HEK293 (cell line): Measurements from ENCODE around the gene MTUS2.

ENCODE experiments used
- CTCF ChIA-PET: fragments of 350-600 bp; formaldehyde crosslinking; extraction: SDS; loops from one replicate; lab custom pipeline; 2021; ENCODE audit warnings: antibody characterized with exemption; lab: Yijun Ruan, JAX
- POLR2A ChIA-PET: fragments of 300-600 bp; formaldehyde crosslinking; extraction: SDS; loops from one replicate; lab custom pipeline; 2020; ENCODE audit warnings: antibody characterized with exemption, inconsistent platforms; lab: Yijun Ruan, JAX
- H3K27ac ChIP-seq: fragments of 200-500 bp; sonication (Bioruptor generic); 2 replicates; pipeline ENCODE4 v1.5.1; 2014; ENCODE audit warnings: low read depth, low read length, control low read depth, inconsistent platforms; ENCODE audit errors: extremely low read depth
- H3K36me3 ChIP-seq, 2 experiments: fragments of 200-500 bp in 1 of 2; sonication (Bioruptor generic) in 1 of 2; 1 replicate in 1 of 2; 2 replicates in 1 of 2; pipeline ENCODE4 v1.5.1; 2014 to 2017; ENCODE audit warnings: inconsistent platforms in 2 of 2, low read length in 2 of 2; ENCODE audit not compliant: control insufficient read depth in 2 of 2, insufficient read depth in 1 of 2
- H3K4me1 ChIP-seq: fragments of 200-500 bp; sonication (Bioruptor generic); 2 replicates; pipeline ENCODE4 v1.5.1; 2014; ENCODE audit warnings: mild to moderate bottlenecking, low read length, inconsistent platforms; ENCODE audit not compliant: control insufficient read depth, insufficient read depth
- H3K4me3 ChIP-seq: 2 replicates; pipeline ENCODE4 v1.5.1; 2011; ENCODE audit warnings: low read depth, mild to moderate bottlenecking, control low read depth, low read length, moderate library complexity
- H3K9me3 ChIP-seq: fragments of 200-500 bp; sonication (Bioruptor generic); 2 replicates; pipeline ENCODE4 v1.5.1; 2014; ENCODE audit warnings: low read depth, low read length, inconsistent platforms; ENCODE audit not compliant: control insufficient read depth, insufficient read depth
- AEBP2 ChIP-seq: fragments of 450-650 bp; formaldehyde crosslinking; IDR thresholded peaks from 2 replicates; pipeline ENCODE4 v1.5.1; 2016; ENCODE audit warnings: missing biosample characterization, missing genetic modification characterization, borderline replicate concordance
- CTCF ChIP-seq: fragments of 450-650 bp; formaldehyde crosslinking; IDR thresholded peaks from 2 replicates; pipeline ENCODE4 v1.5.1; 2016; ENCODE audit warnings: missing biosample characterization, missing genetic modification characterization
- HOXA7 ChIP-seq: sonication (generic); formaldehyde crosslinking; IDR thresholded peaks from 2 replicates; pipeline ENCODE4 v1.8.1; 2022; ENCODE audit warnings: missing genetic modification reagents, borderline replicate concordance
- HOXC10 ChIP-seq: sonication (generic); formaldehyde crosslinking; IDR thresholded peaks from 2 replicates; pipeline ENCODE4 v1.8.1; 2023; ENCODE audit warnings: mild to moderate bottlenecking, missing genetic modification reagents
- PRDM4 ChIP-seq: fragments of 450-650 bp; formaldehyde crosslinking; IDR thresholded peaks from 2 replicates; pipeline ENCODE4 v1.5.1; 2017; ENCODE audit warnings: missing biosample characterization, missing genetic modification characterization
- WT1 ChIP-seq: fragments of 450-650 bp; formaldehyde crosslinking; IDR thresholded peaks from 2 replicates; pipeline ENCODE4 v1.5.1; 2016; ENCODE audit warnings: missing biosample characterization, missing genetic modification characterization
- YY1 ChIP-seq: fragments of 450-650 bp; formaldehyde crosslinking; IDR thresholded peaks from 2 replicates; pipeline ENCODE4 v1.5.1; 2018; ENCODE audit warnings: missing biosample characterization, missing genetic modification characterization
- ZBTB26 ChIP-seq: fragments of 450-650 bp; formaldehyde crosslinking; optimal IDR thresholded peaks from 2 replicates; pipeline ENCODE3; 2016; ENCODE audit warnings: missing biosample characterization, mild to moderate bottlenecking, missing genetic modification characterization
- ZBTB48 ChIP-seq: fragments of 450-650 bp; formaldehyde crosslinking; IDR thresholded peaks from 2 replicates; pipeline ENCODE4 v1.5.1; 2016; ENCODE audit warnings: missing biosample characterization, missing genetic modification characterization
- ZNF157 ChIP-seq: fragments of 450-650 bp; formaldehyde crosslinking; IDR thresholded peaks from 2 replicates; pipeline ENCODE4 v1.5.1; 2016; ENCODE audit warnings: missing biosample characterization, missing genetic modification characterization
- ZNF174 ChIP-seq: fragments of 450-650 bp; formaldehyde crosslinking; IDR thresholded peaks from 2 replicates; pipeline ENCODE4 v1.5.0; 2017; ENCODE audit warnings: missing biosample characterization, mild to moderate bottlenecking, missing genetic modification characterization
- ZNF248 ChIP-seq: fragments of 450-650 bp; formaldehyde crosslinking; IDR thresholded peaks from 2 replicates; pipeline ENCODE4 v1.5.1; 2017; ENCODE audit warnings: missing biosample characterization, missing genetic modification characterization
- ZNF280D ChIP-seq: fragments of 450-650 bp; formaldehyde crosslinking; IDR thresholded peaks from 2 replicates; pipeline ENCODE4 v1.5.1; 2016; ENCODE audit warnings: missing biosample characterization, missing genetic modification characterization
- ZNF335 ChIP-seq: fragments of 450-650 bp; formaldehyde crosslinking; conservative IDR thresholded peaks from 2 replicates; pipeline ENCODE4 v1.5.1; 2016; ENCODE audit warnings: missing biosample characterization, missing genetic modification characterization
- ZNF350 ChIP-seq: fragments of 450-650 bp; formaldehyde crosslinking; IDR thresholded peaks from 2 replicates; pipeline ENCODE4 v1.5.0; 2017; ENCODE audit warnings: missing biosample characterization, mild to moderate bottlenecking, missing genetic modification characterization
- ZNF362 ChIP-seq: fragments of 450-650 bp; formaldehyde crosslinking; IDR thresholded peaks from 2 replicates; pipeline ENCODE4 v1.5.1; 2016; ENCODE audit warnings: missing biosample characterization, missing genetic modification characterization
- ZNF394 ChIP-seq: fragments of 450-650 bp; formaldehyde crosslinking; IDR thresholded peaks from 2 replicates; pipeline ENCODE4 v1.5.1; 2016; ENCODE audit warnings: missing biosample characterization, missing genetic modification characterization, mild to moderate bottlenecking, moderate library complexity, borderline replicate concordance
- ZNF433 ChIP-seq: fragments of 450-650 bp; formaldehyde crosslinking; IDR thresholded peaks from 2 replicates; pipeline ENCODE4 v1.5.1; 2016; ENCODE audit warnings: missing biosample characterization, missing genetic modification characterization, low read depth
- ZNF501 ChIP-seq: fragments of 450-650 bp; formaldehyde crosslinking; IDR thresholded peaks from 2 replicates; pipeline ENCODE4 v1.5.1; 2016; ENCODE audit warnings: missing biosample characterization, missing genetic modification characterization
- ZNF596 ChIP-seq: fragments of 450-650 bp; IDR thresholded peaks from 2 replicates; pipeline ENCODE4 v1.5.0; 2018; ENCODE audit warnings: missing biosample characterization, mild to moderate bottlenecking, missing genetic modification characterization, moderate library complexity
- ZNF645 ChIP-seq: fragments of 450-650 bp; formaldehyde crosslinking; IDR thresholded peaks from 2 replicates; pipeline ENCODE4; 2016; ENCODE audit warnings: missing biosample characterization, missing genetic modification characterization
- ZNF837 ChIP-seq: fragments of 450-650 bp; formaldehyde crosslinking; IDR thresholded peaks from 2 replicates; pipeline ENCODE4 v1.5.1; 2016; ENCODE audit warnings: missing biosample characterization, missing genetic modification characterization
- ZSCAN23 ChIP-seq: fragments of 450-650 bp; formaldehyde crosslinking; IDR thresholded peaks from 2 replicates; pipeline ENCODE4 v1.5.1; 2016; ENCODE audit warnings: missing biosample characterization, missing genetic modification characterization
- ZSCAN5A ChIP-seq: fragments of 450-650 bp; formaldehyde crosslinking; IDR thresholded peaks from 2 replicates; pipeline ENCODE4 v1.5.1; 2016; ENCODE audit warnings: missing biosample characterization, missing genetic modification characterization

Gene MTUS2

GRCh38 chr13:29024783-29025182 lies 204.6 kb downstream of the MTUS2 start (continued):
- TF ChIP-seq CTCF (tag by site-specific recombination) = no peak
- TF ChIP-seq ZNF837 = no peak
- TF ChIP-seq ZNF280D (tag by site-specific recombination) = no peak
- TF ChIP-seq ZNF433 = no peak
- TF ChIP-seq ZSCAN5A (tag by site-specific recombination) = no peak
- no peak for TF ChIP-seq ZNF248 (tag by site-specific recombination)
- TF ChIP-seq WT1 (tag by site-specific recombination) = no peak
- no peak for TF ChIP-seq ZBTB48 (tag by site-specific recombination)
- TF ChIP-seq HOXA7 (CRISPR knock-in tag) = no peak
- no peak for TF ChIP-seq ZNF394 (tag by site-specific recombination)
- TF ChIP-seq ZNF645 (tag by site-specific recombination) = no peak
- no peak for TF ChIP-seq ZNF501 (tag by site-specific recombination)
- TF ChIP-seq, all 188 proteins: peak for 0

GRCh38 chr13:29028868-29029267 lies 208.7 kb downstream of the MTUS2 start:
- POLR2A ChIA-PET = no interaction called here

More at GRCh38 chr13:29028868-29029267, 208.7 kb downstream of the MTUS2 start:
- TF ChIP-seq PRDM4 (tag by site-specific recombination) (no peak), ZSCAN23 (tag by site-specific recombination) (no peak), ZNF362 (tag by site-specific recombination) (no peak), ZBTB26 (tag by site-specific recombination) (no peak), ZNF350 (tag by site-specific recombination) (no peak), YY1 (tag by site-specific recombination) (no peak), HOXC10 (no peak), ZNF174 (tag by site-specific recombination) (no peak), AEBP2 (tag by site-specific recombination) (no peak), ZNF157 (no peak), ZNF596 (tag by site-specific recombination) (no peak), ZNF335 (no peak)
- Histone ChIP-seq H3K9me3 (no peaks in the 10 kb centered on the region), H3K4me1 (no peaks in the 10 kb centered on the region), H3K4me3 (no peak overlapping the region), H3K36me3 (no peaks in the 10 kb centered on the region), H3K27ac (no peak overlapping the region)
- CTCF ChIA-PET = no interaction called here
